HUES6 (cell line): Measurements from ENCODE around the gene ARHGAP26.

Source experiments
- H3K27ac ChIP-seq: 2 replicates; pipeline ENCODE4 v1.7.0; 2013; ENCODE audit warnings: low read depth, mild to moderate bottlenecking, low read length, inconsistent platforms
- H3K27me3 ChIP-seq: 2 replicates; pipeline ENCODE4 v1.6.1; 2013; ENCODE audit warnings: low read length; ENCODE audit not compliant: control insufficient read depth, insufficient read depth
- H3K36me3 ChIP-seq: 2 replicates; pipeline ENCODE4 v1.6.1; 2013; ENCODE audit warnings: low read length; ENCODE audit not compliant: control insufficient read depth, insufficient read depth
- H3K4me1 ChIP-seq: 2 replicates; pipeline ENCODE4 v1.6.1; 2013; ENCODE audit warnings: low read length; ENCODE audit not compliant: control insufficient read depth, insufficient read depth
- H3K4me3 ChIP-seq: 2 replicates; pipeline ENCODE4 v1.5.1; 2013; ENCODE audit warnings: low read depth, low read length
- H3K9ac ChIP-seq: one replicate; pipeline ENCODE4 v1.6.1; 2013; ENCODE audit warnings: mild to moderate bottlenecking, low read length
- H3K9me3 ChIP-seq: 2 replicates; pipeline ENCODE4 v1.6.1; 2013; ENCODE audit warnings: low read depth, low read length; ENCODE audit not compliant: control insufficient read depth, insufficient read depth

Gene ARHGAP26

DNA sequence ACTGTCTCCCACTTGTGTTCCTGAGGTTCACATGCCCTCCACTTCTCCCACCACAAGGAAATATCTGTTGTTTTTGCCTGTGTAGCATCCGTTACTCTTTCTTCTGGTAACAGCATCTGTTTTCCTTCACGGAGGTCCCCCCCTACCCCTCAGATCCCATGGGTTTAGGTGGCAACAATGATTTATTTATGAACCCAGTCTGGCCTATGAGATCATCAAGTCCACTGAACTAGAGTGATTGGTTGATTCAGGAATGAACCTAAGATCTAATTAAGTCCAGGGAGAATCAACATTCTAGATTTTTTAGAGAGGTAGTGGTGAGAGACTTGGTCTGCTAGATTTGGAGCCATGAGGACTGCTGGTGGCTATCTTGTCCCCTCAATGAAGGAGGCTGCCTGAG, 466.5 kb downstream of the ARHGAP26 start:
- Histone ChIP-seq H3K4me1 (no peaks in the 10 kb centered on the region), H3K9ac (no peak overlapping the region), H3K27ac (no peak overlapping the region), H3K36me3 (no peaks in the 10 kb centered on the region), H3K27me3 (no peaks in the 10 kb centered on the region), H3K9me3 (no peaks in the 10 kb centered on the region; the same call in 1 of the 2 replicates), H3K4me3 (no peak overlapping the region)

GRCh38 chr5:143237664-143238063, 467.5 kb downstream of the ARHGAP26 start:
- H3K9me3 ChIP-seq = no peaks in the 10 kb centered on the region; the same call in 1 of the 2 replicates
- no peak overlapping the region for H3K9ac ChIP-seq
- H3K27me3 ChIP-seq = no peaks in the 10 kb centered on the region
- H3K4me1 ChIP-seq = no peaks in the 10 kb centered on the region
- H3K36me3 ChIP-seq = no peaks in the 10 kb centered on the region
- H3K27ac ChIP-seq = no peak overlapping the region
- H3K4me3 ChIP-seq = no peak overlapping the region

DNA sequence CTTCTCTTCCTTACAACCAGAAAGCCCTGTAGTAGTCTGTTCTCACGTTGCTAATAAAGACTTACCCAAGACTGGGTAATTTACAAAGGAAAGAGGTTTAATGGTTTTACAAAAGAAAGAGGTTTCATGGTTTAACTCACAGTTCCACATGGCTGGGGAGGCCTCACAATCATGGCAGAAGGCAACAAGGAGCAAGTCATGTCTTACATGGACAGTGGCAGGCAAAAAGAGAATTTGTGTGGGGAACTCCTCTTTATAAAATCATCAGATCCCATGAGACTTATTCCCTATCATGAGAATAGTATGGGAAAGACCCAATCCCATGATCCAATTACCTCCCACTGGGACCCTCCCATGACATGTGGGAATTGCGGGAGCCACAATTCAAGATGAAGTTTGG, 468.4 kb downstream of the ARHGAP26 start:
- H3K4me1 ChIP-seq = no peaks in the 10 kb centered on the region; the same call in 1 of the 2 replicates
- H3K9me3 ChIP-seq = no peaks in the 10 kb centered on the region; the same call in 1 of the 2 replicates
- no peaks in the 10 kb centered on the region for H3K27me3 ChIP-seq
- H3K9ac ChIP-seq = no peak overlapping the region
- no peak overlapping the region for H3K27ac ChIP-seq
- no peaks in the 10 kb centered on the region for H3K36me3 ChIP-seq
- no peak overlapping the region for H3K4me3 ChIP-seq

- Histone ChIP-seq H3K27me3 (no peaks in the 10 kb centered on the region), H3K36me3 (no peaks in the 10 kb centered on the region), H3K27ac (no peak overlapping the region), H3K4me3 (no peak overlapping the region), H3K4me1 (peaks cover 2% of the 10 kb centered on the region; the same call in 1 of the 2 replicates), H3K9ac (no peak overlapping the region), H3K9me3 (peaks cover under 1% of the 10 kb centered on the region; the same call in 1 of the 2 replicates)
Measured at GRCh38 chr5:143239882-143240518, 469.8 kb downstream of the ARHGAP26 start.

- Histone ChIP-seq H3K9me3 (peaks cover 5% of the 10 kb centered on the region; the same call in 1 of the 2 replicates), H3K4me3 (no peak overlapping the region), H3K9ac (no peak overlapping the region), H3K4me1 (peaks cover 2% of the 10 kb centered on the region; the same call in 1 of the 2 replicates), H3K27me3 (no peaks in the 10 kb centered on the region), H3K27ac (no peak overlapping the region), H3K36me3 (no peaks in the 10 kb centered on the region)
Measured at GRCh38 chr5:143241892-143242291, 471.7 kb downstream of the ARHGAP26 start.

DNA sequence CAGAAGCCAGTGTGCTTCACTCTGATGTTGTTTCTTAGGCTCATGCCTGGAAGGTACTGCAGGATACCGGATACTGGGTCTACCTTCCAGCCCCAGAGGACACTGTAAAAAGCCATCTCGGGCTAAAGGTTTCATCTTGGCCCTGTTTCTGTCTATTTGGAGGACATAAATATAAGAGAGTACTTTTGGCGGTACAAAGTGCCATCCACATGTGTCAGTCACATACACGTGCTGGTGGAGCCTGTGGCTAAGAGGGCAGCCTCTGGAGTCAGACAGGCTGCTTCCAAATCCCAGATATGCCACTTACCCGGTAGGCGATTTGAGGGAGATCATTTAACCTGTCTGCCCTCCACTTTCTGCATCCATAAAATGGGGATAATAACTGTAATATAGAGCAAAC, 472.9 kb downstream of the ARHGAP26 start:
- Histone ChIP-seq H3K27ac (no peak overlapping the region), H3K27me3 (no peaks in the 10 kb centered on the region), H3K36me3 (no peaks in the 10 kb centered on the region), H3K4me3 (no peak overlapping the region), H3K4me1 (peaks cover 2% of the 10 kb centered on the region; the same call in 1 of the 2 replicates), H3K9me3 (peaks cover 5% of the 10 kb centered on the region; the same call in 1 of the 2 replicates), H3K9ac (no peak overlapping the region)

DNA sequence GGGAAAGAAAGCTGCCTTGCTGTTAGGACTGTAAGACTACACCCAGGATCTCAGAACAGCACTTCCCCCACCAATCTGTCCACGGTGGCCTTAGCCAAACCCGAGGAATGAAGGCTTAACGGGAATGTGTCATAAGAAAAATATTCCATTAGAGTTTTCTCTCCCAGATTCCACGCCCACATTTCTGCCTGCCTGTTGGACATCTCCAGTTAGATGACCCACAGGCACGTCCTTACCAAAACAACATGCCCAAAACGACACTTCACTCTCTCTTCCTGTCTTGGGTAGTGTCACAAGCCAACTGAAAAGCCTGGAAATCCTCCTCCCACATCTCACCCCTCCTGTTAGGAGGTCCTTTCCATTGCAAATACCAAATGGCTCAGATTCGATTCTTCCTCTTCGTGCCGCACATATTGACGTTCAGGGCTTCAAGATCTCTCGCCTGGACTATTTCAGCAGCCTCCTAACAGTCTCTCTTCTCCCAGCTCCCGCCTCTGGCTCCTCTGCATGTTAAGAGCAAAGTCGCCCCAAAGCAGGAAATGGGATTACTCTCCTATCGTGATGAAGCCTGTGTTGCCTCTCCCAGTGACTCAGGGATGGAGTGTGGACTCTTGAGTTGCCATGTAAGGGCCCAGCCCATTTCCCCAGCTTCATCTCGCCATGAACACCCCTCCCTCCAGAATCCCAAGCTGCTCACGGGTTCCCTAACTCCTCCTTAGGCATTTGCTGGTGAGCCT, 474.0 kb downstream of the ARHGAP26 start:
- Histone ChIP-seq H3K27me3 (no peaks in the 10 kb centered on the region), H3K27ac (no peak overlapping the region), H3K9ac (peak overlapping the region; percentile 1), H3K36me3 (no peaks in the 10 kb centered on the region), H3K4me1 (peaks cover 2% of the 10 kb centered on the region; the same call in 1 of the 2 replicates), H3K9me3 (peaks cover 5% of the 10 kb centered on the region; the same call in 1 of the 2 replicates), H3K4me3 (no peak overlapping the region)

- Histone ChIP-seq H3K9me3 (peaks cover 5% of the 10 kb centered on the region; the same call in 1 of the 2 replicates), H3K27me3 (no peaks in the 10 kb centered on the region), H3K9ac (no peak overlapping the region), H3K36me3 (no peaks in the 10 kb centered on the region), H3K4me3 (no peak overlapping the region), H3K4me1 (peaks cover 2% of the 10 kb centered on the region; the same call in 1 of the 2 replicates), H3K27ac (no peak overlapping the region)
Measured at GRCh38 chr5:143244990-143245389, 474.8 kb downstream of the ARHGAP26 start.

DNA sequence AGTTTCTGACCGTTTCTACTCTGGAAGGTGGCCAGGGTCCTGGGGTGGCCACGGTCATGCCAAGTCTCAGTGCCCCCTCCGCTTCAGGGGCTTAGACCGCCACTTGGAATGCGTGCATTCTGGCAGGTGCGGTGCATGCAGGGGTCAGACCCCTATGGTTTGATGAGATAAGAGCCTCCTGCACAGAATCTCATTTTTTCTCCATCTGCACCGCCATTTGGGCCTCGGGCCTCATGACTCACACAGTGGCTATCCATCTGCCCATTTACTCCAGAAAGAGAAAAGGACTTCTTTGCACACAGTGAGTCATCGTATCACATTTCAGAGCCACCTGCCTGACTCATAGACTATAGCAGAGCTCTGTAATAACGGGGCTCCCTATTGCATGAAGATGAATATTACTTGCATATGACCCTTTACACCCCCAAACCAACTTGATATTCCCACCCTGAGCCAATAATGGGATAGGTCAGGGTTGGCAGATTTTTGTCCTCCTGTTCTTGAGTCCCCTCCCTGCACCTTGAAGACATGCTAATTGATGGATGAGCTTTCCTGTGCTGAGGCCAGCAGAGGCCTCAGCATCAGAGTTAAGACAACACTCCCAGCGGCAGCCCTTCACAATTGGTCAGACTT, 475.9 kb downstream of the ARHGAP26 start:
- Histone ChIP-seq H3K4me3 (no peak overlapping the region), H3K36me3 (no peaks in the 10 kb centered on the region), H3K27me3 (no peaks in the 10 kb centered on the region), H3K9me3 (peaks cover 5% of the 10 kb centered on the region; the same call in 1 of the 2 replicates), H3K9ac (no peak overlapping the region), H3K4me1 (peaks cover 2% of the 10 kb centered on the region; the same call in 1 of the 2 replicates), H3K27ac (no peak overlapping the region)

DNA sequence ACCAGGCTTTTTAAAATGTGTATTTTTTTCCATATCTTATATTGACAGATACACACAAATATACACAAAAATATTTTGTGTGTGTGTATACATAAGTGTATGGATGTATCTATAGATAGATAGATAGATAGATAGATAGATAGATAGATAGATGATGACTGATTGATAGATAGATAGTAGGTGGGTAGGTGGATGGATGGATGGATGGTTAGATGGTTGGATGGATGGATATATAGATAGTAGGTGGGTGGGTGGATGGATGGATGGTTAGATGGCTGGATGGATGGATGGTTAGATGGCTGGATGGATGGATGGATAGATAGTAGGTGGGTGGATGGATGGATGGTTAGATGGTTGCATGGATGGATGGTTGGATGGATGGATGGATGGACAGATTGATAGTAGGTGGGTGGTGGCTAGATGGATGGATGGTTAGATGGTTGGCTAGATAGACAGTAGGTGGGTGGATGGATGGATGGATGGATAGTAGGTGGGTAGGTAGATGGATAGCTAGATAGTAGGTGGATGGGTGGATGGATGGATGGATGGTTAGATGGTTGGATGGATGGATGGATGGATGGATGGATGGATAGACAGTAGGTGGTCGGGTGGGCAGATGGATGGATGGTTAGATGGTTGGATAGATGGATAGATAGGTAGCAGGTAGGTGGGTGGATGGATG, 477.1 kb downstream of the ARHGAP26 start:
- H3K36me3 ChIP-seq = no peaks in the 10 kb centered on the region
- no peak overlapping the region for H3K4me3 ChIP-seq
- H3K27me3 ChIP-seq = no peaks in the 10 kb centered on the region
- H3K4me1 ChIP-seq = peaks cover 2% of the 10 kb centered on the region; the same call in 1 of the 2 replicates
- no peak overlapping the region for H3K9ac ChIP-seq
- peaks cover 5% of the 10 kb centered on the region; the same call in 1 of the 2 replicates for H3K9me3 ChIP-seq
- H3K27ac ChIP-seq = no peak overlapping the region
